CD4-positive, alpha-beta T cell (primary cell): ENCODE results near the gene DZIP3. TPM values are rescaled to one million over a fixed set of nuclear protein-coding genes. Genes with fewer than 3 reads are reported as not detected.

ENCODE experiments used
- ATAC-seq: fragments of 200-7000 bp; cut with Tn5 transposase; one replicate; pipeline ENCODE4 v1.10.0; 2022; ENCODE audit warnings: mild to moderate bottlenecking; ENCODE audit not compliant: poor library complexity
- CTCF ChIA-PET: fragments of 350-600 bp; sonication (Branson Sonifier 250); formaldehyde crosslinking; loops from one replicate; lab custom pipeline; 2021; ENCODE audit warnings: antibody characterized with exemption, inconsistent platforms; lab: Charles Lee
- POLR2A ChIA-PET: fragments of 350-600 bp; sonication (Branson Sonifier 250); formaldehyde crosslinking; loops from one replicate; lab custom pipeline; 2021; ENCODE audit warnings: antibody characterized with exemption, inconsistent platforms; lab: Charles Lee
- DNase-seq, 14 experiments: peaks; one replicate each; pipeline ENCODE4 v3.0.0-alpha.2; 2013 to 2020; ENCODE audit warnings: mixed read lengths in 2 of 14
- H3K27ac ChIP-seq, 2 donors: one replicate each; pipeline versions ENCODE4 v1.5.1 to v1.7.0; 2013; ENCODE audit warnings: low read length in 2 of 2, low read depth in 1 of 2, mild to moderate bottlenecking in 1 of 2
- H3K27me3 ChIP-seq, 2 experiments: 1 replicate in 1 of 2; 2 replicates in 1 of 2; pipeline versions ENCODE4 v1.6.1 to v1.7.0; 2013; ENCODE audit warnings: low read length in 2 of 2, control low read depth in 1 of 2, mild to moderate bottlenecking in 1 of 2, moderate library complexity in 1 of 2; ENCODE audit not compliant: insufficient read depth in 2 of 2, control insufficient read depth in 1 of 2
- H3K36me3 ChIP-seq: one replicate; pipeline ENCODE4 v1.6.1; 2013; ENCODE audit warnings: low read length, control low read depth; ENCODE audit not compliant: insufficient read depth
- H3K4me1 ChIP-seq: one replicate; pipeline ENCODE4 v1.6.1; 2013; ENCODE audit warnings: low read length, control low read depth; ENCODE audit not compliant: insufficient read depth
- H3K4me3 ChIP-seq: one replicate; pipeline ENCODE4 v1.5.1; 2013; ENCODE audit warnings: mild to moderate bottlenecking, low read length, moderate library complexity
- H3K9me3 ChIP-seq, 2 experiments: 1 replicate in 1 of 2; 2 replicates in 1 of 2; pipeline versions ENCODE4 v1.6.1 to v1.7.0; 2013; ENCODE audit warnings: low read length in 2 of 2, mild to moderate bottlenecking in 2 of 2, control low read depth in 1 of 2, moderate library complexity in 1 of 2; ENCODE audit not compliant: control insufficient read depth in 1 of 2, insufficient read depth in 1 of 2
- H3K27ac Mint-ChIP-seq: one replicate; pipeline ENCODE4 v1.8.0; 2020; ENCODE audit warnings: mixed read lengths
- H3K27me3 Mint-ChIP-seq: one replicate; pipeline ENCODE4 v1.8.0; 2021; ENCODE audit warnings: mixed read lengths
- H3K36me3 Mint-ChIP-seq: one replicate; pipeline ENCODE4 v1.8.0; 2021; ENCODE audit warnings: low read depth, mixed read lengths
- H3K4me1 Mint-ChIP-seq: one replicate; pipeline ENCODE4 v1.8.0; 2021; ENCODE audit warnings: low read depth, mixed read lengths
- H3K4me3 Mint-ChIP-seq: one replicate; pipeline ENCODE4 v1.8.0; 2020; ENCODE audit warnings: mild to moderate bottlenecking, mixed read lengths
- H3K9me3 Mint-ChIP-seq: one replicate; pipeline ENCODE4 v1.8.0; 2020; ENCODE audit warnings: mixed read lengths
- CTCF ChIP-seq: fragments of 200-600 bp; IDR thresholded peaks from one replicate; pipeline ENCODE4 v1.8.0; 2022; ENCODE audit warnings: antibody characterized with exemption, mild to moderate bottlenecking
- intact Hi-C, 2 experiments: fragments of 100-400 bp; cut with DNase I in 1 of 2; cut with micrococcal nuclease in 1 of 2; formaldehyde crosslinking; loops; one replicate each; pipeline versions ENCODE4 v1.15.1 to v1.9.0; 2023 to 2025; cut with DNase I, micrococcal nuclease
- total RNA-seq, 174 experiments: library from RNA in 2 of 174; stranded (reverse) in 2 of 174; gene quantifications; one replicate each; pipeline ENCODE4 v1.2.3 and lab custom pipeline; 2021 to 2026

Gene DZIP3
- total RNA-seq, 2 experiments from 2014 or later, result 12.2 to 14.5 TPM

DNA sequence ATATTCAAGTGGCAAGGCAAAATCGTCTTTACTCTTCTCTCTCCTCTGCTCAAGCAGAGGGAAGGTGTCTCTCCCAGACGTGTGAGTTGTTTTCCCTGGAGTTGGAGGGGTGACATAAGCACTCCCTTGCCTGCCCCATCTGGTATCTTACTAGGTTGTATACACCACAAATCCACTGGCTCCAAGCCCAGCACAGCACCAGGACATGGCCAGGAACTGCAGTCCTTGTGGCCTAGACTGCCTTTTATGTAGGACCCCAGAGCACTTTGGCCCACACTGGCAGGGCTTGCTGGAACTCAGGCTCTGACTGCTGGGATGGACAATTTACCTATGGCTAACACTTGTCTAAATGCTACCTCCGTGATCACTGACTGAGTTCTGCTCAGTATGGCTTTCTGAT, 34.0 kb downstream of the DZIP3 start:
- Mint-ChIP-seq H3K27ac (no peak overlapping the region), H3K4me3 (no peak overlapping the region), H3K36me3 (peaks cover 70% of the 10 kb centered on the region), H3K4me1 (no peaks in the 10 kb centered on the region), H3K9me3 (no peaks in the 10 kb centered on the region), H3K27me3 (no peaks in the 10 kb centered on the region)
- H3K4me3 ChIP-seq, result no peak overlapping the region
- H3K27me3 ChIP-seq, result no peaks in the 10 kb centered on the region
- no peaks in the 10 kb centered on the region for H3K9me3 ChIP-seq
- CTCF ChIA-PET, result no interaction called here
- peaks cover 8% of the 10 kb centered on the region for H3K36me3 ChIP-seq
- H3K27ac ChIP-seq, result no peak overlapping the region
- DNase-seq (no peak), ATAC-seq (no peak)
- intact Hi-C loops, result no loop called here
- no peaks in the 10 kb centered on the region for H3K4me1 ChIP-seq
- no peak for TF ChIP-seq CTCF
- POLR2A ChIA-PET, result no interaction called here

DNA sequence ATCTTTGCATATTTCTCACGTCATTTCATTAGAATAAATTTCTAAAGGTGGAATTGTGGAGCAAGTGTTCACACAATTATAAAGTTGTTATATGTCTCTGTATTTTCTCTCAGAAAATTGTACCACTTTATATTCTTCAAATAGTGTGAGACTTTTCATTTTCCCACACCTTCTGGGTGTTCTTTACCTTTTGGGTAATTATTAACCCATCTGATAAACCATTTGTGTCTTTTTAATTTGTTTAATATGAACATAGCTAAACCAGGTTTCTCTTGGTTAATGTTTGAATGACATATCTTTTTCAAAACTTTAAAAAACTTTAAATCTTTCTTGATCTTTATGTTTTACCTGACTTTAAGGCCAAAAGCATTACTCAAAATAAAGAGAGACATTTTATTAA, 40.5 kb downstream of the DZIP3 start:
- H3K27ac Mint-ChIP-seq, result no peak overlapping the region
- CTCF ChIA-PET, result interaction anchor here (0.6 to 0.8 kb wide), 2 partner anchors 10 to 12 kb away, joined by 3 to 8 read pairs; no protein-coding TSS in a partner anchor

GRCh38 chr3:108642526-108642925, 53.0 kb downstream of the DZIP3 start:
- ATAC-seq, result no peak
- no peaks in the 10 kb centered on the region for H3K27me3 Mint-ChIP-seq
- Histone ChIP-seq H3K4me3 (no peak overlapping the region), H3K27ac (no peak overlapping the region), H3K9me3 (no peaks in the 10 kb centered on the region), H3K27me3 (no peaks in the 10 kb centered on the region), H3K4me1 (no peaks in the 10 kb centered on the region), H3K36me3 (peaks cover 14% of the 10 kb centered on the region)
- no peaks in the 10 kb centered on the region for H3K4me1 Mint-ChIP-seq
- DNase-seq, result no peak
- no peak overlapping the region for H3K27ac Mint-ChIP-seq
- POLR2A ChIA-PET, result interaction anchor here (1.0 kb wide), 1 partner anchor 53 kb away, joined by 3 read pairs; the partner anchor contains the start of genes CIP2A and DZIP3
- no peak overlapping the region for H3K4me3 Mint-ChIP-seq
- no peak for TF ChIP-seq CTCF
- H3K9me3 Mint-ChIP-seq, result no peaks in the 10 kb centered on the region
- CTCF ChIA-PET, result interaction anchor here (1.2 kb wide), 1 partner anchor 12 kb away, joined by 3 read pairs; no protein-coding TSS in a partner anchor
- intact Hi-C loops, result no loop called here
- H3K36me3 Mint-ChIP-seq, result peaks cover 62% of the 10 kb centered on the region

More for the DNA sequence above, 40.5 kb downstream of the DZIP3 start:
- POLR2A ChIA-PET, result no interaction called here
- DNase-seq, result no peak
- Histone ChIP-seq H3K27me3 (no peaks in the 10 kb centered on the region), H3K4me3 (no peak overlapping the region), H3K9me3 (no peaks in the 10 kb centered on the region), H3K36me3 (no peaks in the 10 kb centered on the region), H3K27ac (no peak overlapping the region), H3K4me1 (no peaks in the 10 kb centered on the region)
- no peaks in the 10 kb centered on the region for H3K9me3 Mint-ChIP-seq
- no peaks in the 10 kb centered on the region for H3K27me3 Mint-ChIP-seq
- peaks cover 46% of the 10 kb centered on the region for H3K36me3 Mint-ChIP-seq
- H3K4me3 Mint-ChIP-seq, result no peak overlapping the region
- intact Hi-C loops, result no loop called here
- H3K4me1 Mint-ChIP-seq, result no peaks in the 10 kb centered on the region
- no peak for TF ChIP-seq CTCF
- no peak for ATAC-seq
